Stimulated activated CD4-positive, alpha-beta T cell treated with anti-CD3 and anti-CD28 coated beads, Interleukin-4, amount 100 ng/mL, for 4 hours (primary cell): ENCODE results near the gene HIVEP3.

ENCODE experiments used
- DNase-seq, 2 experiments: peaks; one replicate each; pipeline ENCODE4 v3.0.0-alpha.2; 2020

HIVEP3 gene

DNA sequence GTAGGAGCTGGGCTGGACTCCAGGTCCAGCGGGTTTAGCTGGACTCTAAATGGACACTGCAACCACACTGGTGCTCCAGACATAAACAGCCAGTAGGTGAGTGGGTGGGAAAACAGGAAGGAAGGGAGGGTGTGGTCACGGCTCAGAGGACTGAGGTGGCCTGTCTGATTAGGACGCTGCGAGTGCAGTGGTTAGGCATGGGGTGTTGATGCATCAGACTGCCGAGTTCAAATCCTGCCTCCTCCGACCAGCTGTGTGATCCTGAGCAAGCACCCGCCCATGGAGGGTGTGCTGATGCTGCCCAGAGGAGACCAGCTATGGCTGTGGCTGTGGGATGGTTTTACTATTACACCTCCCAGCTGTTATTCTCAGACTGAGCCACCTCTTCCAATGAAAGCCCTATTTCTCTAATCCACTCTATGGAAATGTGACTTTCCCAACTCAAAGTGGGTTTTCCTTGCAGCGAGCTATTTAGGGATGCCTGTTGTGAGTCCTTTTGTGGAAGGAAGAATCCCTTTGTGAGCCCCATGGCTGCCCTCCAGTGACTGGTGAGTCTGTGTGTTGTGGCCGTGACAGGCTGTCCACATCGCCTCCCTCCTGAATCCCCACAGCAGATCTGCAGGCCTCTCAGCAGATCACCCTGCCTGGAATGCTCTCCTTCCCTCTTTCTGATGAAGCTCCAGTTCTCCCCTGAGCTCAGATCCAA lies 377.7 kb downstream of the HIVEP3 start:
- DNase-seq = no peak

DNA sequence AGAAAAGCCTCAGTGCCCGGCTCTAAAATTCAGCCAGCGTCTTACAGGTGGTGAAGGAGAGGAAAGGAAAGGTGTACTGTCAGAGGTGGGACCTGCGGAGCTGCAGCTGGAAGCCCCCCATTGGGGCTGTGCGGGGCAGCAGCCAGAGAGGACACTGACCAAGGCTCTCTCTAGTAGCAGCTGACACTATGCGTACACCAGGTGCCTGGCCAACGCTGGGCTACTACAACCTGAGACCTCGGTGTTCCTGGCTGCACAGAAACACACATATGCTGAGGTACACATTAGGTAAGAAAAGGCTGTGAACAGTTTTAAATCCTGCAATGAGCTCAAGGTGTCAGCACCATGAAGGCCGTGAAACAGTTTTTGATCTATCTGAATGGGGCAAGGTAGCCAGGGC lies 378.7 kb downstream of the HIVEP3 start:
- no peak for DNase-seq

- DNase-seq = no peak
These were observed 379.3 kb downstream of the HIVEP3 start for GRCh38 chr1:41539418-41539805.

GRCh38 chr1:41538741-41539417 lies 379.8 kb downstream of the HIVEP3 start:
- no peak for DNase-seq

DNA sequence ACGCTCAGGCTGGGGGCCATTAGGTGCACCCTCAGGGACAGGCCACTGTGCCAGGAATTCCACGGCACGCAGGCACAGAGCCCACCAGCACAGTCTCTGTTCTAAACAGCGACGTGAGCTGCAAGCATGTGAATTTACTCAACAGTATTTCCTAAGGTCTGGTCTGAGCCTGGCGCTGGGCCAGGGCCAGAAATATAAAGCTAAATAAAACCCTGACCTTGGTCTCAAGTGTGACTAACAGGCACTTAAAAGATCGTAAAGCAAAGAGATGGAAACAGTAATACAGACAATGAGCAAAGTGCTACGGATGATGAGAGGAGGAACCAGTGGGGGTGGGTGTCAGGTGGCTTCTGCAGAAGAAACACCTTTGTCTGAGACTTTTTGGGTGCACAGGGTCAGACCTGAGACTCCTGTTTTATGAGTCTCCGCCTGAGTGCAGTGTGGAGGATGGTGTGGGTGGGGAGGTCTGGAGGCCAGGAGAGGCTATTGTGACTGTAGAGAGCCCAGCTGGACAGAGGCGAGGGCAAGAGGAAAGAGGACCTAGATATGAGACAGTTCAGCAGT lies 380.9 kb downstream of the HIVEP3 start:
- no peak for DNase-seq

- DNase-seq = no peak
These were observed 381.5 kb downstream of the HIVEP3 start for GRCh38 chr1:41537251-41537650.

DNA sequence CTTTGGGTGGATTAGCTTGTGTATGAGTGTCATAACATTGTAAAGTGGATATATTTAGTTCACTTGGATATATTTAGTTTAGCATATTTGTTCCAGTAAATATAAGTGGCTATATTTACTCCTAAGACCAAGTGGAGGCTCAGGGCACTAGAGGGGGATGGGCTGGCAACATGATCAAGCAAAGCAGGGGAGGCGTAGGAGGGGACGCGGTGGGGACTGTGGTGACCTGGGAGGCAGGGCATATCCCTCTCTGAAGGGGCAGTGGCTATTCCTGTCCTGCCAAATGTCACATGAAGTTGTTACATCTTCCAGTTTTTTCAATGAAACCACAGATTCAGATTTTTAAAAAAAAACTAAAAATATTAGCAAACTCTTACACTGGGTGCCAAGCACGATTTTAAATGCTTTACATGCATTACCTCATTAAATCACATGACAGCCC lies 382.3 kb downstream of the HIVEP3 start:
- no peak for DNase-seq

DNA sequence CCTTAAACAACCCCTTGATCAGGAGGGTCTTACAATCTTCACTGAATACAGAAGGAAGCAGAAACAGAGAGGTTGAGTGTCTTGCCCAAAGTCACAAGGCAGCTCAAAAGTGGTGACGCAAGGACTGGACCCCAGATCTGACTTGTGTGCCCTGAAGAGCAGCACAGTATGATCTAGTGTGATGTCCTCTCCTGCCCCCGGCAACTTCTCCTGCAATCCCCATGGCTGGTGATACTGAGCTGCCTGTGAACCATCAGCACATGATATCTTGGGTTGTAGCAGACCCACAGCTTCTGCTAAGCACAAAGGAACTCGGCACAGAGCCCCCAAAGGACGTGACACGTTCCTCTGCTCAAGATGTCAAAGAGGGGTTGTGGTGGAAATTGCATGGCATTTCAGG lies 383.0 kb downstream of the HIVEP3 start:
- no peak for DNase-seq

- DNase-seq = no peak
These were observed 383.4 kb downstream of the HIVEP3 start for GRCh38 chr1:41535276-41535675.

- no peak for DNase-seq
These were observed 384.3 kb downstream of the HIVEP3 start for GRCh38 chr1:41534181-41535076.

- DNase-seq = no peak
These were observed 385.0 kb downstream of the HIVEP3 start for GRCh38 chr1:41533731-41534080.

- DNase-seq = no peak
These were observed 385.5 kb downstream of the HIVEP3 start for GRCh38 chr1:41533016-41533730.

GRCh38 chr1:41532206-41532975 lies 386.3 kb downstream of the HIVEP3 start:
- no peak for DNase-seq

DNA sequence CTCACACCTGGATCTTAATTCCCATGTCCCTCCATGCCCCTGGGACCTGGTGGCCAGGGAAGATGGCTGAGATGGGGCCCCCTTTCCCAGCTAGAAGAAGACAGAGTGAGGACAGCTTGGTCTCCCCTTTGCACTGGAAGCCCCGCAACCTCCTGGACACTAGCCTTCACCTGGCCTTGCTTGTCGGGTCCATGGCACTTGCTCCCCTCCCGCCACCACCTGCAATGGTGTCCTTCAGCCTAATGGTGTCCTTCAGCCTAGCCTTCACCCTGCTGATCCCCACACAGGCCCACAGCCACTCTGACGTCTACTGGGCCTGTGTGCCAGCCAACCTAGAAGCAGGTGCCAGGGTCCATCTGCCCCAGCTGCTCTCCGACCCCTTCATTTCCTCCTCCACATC lies 388.3 kb downstream of the HIVEP3 start:
- no peak for DNase-seq

DNA sequence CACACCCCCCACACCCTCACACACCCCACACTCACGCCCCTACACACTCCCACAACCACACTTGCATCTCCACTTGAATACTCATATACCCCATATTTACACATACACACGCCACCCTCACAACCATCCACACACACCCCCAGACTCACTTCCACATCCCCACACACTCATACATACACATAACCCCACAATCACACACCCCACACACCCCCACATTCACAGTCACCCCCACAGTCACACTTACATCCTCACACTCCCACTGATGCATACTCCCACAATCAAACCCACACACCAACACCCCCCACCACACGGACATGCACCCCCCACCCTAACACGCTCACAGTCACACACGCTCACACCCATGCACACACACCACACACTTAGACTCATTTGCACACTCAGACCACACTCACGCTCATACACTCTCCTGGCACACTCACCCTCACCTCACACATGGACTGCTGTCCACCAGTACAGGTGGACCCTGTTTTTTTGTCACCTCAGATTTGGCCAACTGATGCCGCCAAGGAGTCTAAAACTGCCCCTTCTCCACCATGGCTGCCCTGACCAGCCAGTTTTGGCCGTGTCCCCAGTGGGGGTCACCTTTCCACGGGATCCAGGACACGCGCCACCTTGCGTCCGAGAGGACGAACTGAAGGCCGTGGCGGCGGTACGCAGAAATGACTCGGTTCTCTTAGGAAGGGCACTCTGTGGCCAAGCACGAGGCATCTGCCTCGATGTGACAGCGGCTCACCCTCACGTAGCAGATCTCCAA lies 388.9 kb downstream of the HIVEP3 start:
- DNase-seq = no peak

DNA sequence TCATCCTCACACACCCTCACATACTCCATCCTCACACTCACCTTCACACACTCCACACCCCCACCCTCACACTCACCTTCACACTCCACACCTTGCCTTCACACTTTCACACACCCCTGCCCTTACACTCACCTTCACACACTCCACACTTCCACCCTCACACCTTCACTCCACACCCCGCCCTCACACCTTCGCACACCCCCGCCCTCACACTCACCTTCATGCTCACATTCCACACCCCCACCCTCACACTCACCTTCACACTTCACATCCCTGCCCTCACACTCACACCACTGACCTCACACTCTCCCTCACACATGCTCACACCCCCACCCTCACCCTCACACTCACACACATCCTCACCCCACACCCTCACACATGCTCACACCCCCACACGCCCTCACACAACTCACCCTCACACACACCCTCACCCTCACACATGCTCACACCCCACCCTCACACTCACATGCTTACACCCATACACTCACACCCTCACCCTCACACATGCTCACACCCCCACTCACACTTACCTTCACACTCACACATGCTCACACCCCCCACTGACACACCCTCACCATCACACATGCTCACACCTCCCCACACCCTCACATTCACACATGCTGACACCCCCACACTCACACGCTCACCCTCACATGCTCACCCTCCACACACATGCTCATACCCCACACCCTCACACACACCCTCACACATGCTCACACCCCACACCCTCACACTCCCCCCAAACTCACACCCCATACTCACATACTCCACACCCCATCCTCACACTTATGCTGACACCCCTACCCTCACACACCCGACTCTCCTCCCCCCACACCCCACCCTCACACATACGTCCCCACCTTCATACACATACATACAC lies 389.8 kb downstream of the HIVEP3 start:
- DNase-seq = no peak

GRCh38 chr1:41528106-41528505 lies 390.6 kb downstream of the HIVEP3 start:
- DNase-seq = no peak

DNA sequence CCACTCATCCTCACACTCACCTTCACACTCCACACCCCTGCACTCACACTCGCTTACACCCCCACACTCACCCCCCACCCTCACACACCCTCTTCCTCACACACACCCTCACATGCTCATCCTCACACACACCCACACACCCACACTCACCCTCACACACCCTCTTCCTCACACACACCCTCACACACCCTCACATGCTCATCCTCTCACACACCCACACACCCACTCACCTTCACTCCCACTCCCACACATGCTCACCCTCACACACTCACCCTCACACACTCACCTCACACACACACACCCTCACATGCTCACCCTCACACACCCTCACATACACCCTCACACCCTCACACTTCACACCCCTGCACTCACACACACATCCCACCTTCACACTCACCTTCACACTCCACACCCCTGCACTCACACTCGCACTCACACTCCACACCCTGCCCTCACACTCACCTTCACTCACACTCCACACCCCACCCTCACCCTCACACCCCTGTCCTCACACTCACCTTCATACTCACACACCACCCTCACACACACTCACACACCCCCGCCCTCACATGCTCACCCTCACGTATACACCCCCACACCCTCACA lies 391.7 kb downstream of the HIVEP3 start:
- no peak for DNase-seq

GRCh38 chr1:41525891-41526587 lies 392.7 kb downstream of the HIVEP3 start:
- no peak for DNase-seq
